Iris pigment epithelial cell (primary cell): ENCODE results near the gene TNFRSF12A.
A peak's percentile ranks its signal among the peaks of the same experiment; 100 is the strongest.
"Not testable (repeated sequence)": the region's sequence is repeated elsewhere in the genome, so short reads cannot be mapped to it uniquely, and the experiment has no call there.

Experiments
- DNase-seq: peaks from one replicate; pipeline ENCODE4 v3.0.0-alpha.2; 2011; ENCODE audit warnings: low read depth

TNFRSF12A gene

DNA sequence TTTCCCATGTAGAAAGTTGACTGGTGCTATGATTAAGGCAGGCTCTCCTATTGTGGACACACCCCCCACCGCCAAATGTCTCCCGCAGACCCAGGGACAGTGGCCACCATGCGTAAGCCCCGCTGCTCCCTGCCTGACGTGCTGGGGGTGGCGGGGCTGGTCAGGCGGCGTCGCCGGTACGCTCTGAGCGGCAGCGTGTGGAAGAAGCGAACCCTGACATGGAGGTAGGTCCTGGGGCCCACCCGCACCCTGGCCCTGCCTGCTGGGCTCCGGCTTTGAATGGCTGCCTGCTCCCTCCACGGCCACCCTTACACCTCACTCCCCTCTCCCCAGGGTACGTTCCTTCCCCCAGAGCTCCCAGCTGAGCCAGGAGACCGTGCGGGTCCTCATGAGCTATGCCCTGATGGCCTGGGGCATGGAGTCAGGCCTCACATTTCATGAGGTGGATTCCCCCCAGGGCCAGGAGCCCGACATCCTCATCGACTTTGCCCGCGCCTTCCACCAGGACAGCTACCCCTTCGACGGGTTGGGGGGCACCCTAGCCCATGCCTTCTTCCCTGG, 29.8 kb downstream of the TNFRSF12A start:
- no peak for DNase-seq

GRCh38 chr16:3050487-3050886, 30.3 kb downstream of the TNFRSF12A start:
- DNase-seq: no peak

- no peak for DNase-seq
Observed at GRCh38 chr16:3051009-3051408, 30.8 kb downstream of the TNFRSF12A start.

DNA sequence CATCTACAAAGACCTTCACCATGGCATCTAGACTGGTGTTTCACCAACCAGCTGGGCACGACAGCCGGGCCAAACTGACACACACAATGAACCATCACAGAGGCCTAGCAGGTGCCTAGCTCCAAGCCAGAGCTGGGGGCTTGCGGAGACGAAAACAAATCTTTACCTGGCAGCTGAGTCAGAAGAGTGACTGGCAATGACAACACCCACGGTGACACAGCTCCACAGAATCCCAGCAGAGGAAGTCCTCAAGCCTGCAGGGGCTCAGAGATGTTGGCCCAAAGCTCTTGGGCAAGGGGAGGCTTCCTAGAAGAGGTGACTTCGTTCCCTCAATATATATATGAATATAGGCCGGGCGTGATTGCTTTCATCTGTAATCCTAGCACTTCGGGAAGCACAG, 31.3 kb downstream of the TNFRSF12A start:
- no peak for DNase-seq

- DNase-seq: not testable (repeated sequence)
Observed at GRCh38 chr16:3052571-3053329, 32.6 kb downstream of the TNFRSF12A start.

DNA sequence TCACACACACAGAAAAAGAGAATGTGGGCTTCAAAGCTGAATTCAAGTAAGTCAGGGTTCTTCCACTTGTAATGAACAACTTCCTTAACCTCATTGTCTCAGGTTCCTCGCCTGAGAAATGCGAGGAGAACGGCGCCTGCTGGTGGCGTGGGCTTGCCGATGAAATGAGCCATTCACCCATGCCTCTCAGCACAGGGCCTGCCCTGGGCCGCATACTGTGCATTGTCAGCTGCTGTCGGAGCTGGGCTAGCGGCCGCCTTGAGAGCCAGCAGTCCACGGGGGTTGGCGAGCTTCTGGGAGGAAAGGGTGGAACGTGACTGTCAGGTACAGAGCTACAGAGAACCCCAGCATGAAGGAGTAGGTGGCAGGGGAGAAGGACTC, 33.2 kb downstream of the TNFRSF12A start:
- not testable (repeated sequence) for DNase-seq

DNA sequence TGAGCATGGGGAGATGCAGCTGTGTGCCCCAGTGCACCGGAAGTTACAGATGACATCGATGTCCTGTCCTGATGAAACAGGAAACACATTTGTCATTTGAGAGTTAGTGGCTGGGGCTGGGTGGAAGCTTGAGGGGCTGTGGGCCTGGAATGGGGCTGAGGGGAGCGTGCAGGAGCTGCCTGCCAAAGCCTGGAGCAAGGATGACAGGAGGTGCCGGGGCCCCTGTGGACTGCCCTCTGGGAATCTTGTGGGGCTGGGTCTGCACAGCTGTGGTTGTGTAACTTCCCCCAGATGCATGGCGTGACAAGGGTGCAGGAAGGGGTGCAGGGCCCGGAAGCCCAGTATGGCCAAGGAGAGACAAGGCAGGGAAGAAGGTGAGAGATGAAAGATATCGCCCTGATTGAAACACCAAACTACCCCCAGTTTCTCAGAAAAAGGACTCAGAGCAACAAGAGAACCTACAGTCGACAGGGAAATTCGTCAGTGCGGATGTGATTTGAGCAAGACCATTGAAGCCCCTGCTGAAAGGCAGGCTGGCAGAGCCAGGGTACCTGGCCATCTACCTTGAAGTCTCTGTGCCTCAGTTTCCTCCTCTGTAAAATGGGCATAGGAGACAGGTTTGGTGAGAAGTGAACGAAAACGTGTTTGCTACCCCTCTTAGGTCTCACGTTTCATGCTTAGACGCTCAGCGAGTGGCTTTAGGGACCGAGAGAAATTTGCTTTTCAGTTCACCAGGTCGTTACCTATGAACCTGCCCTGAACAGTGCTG, 35.0 kb downstream of the TNFRSF12A start:
- DNase-seq: no peak

DNA sequence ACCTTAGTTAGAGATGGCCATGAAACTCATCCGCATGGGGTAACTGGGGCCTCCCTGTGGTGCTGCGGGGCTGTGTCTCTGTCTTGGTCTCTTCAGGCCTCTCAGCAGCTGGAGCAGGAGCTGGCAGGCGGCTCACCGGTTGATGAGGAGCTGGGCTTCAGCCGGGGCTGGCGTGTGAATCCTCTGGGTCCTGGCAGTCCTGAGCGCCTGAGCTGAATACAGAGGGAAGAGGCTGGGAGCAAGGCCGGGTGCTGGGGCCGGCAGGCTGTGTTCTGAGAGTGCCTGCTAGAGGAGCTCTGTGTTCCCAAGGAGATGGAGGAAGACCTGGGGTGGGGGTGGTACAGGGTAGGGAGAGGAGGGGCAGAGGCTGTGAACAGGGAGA, 35.6 kb downstream of the TNFRSF12A start:
- DNase-seq: not testable (repeated sequence)

- DNase-seq: no peak
Observed at GRCh38 chr16:3056336-3057180, 36.4 kb downstream of the TNFRSF12A start.

DNA sequence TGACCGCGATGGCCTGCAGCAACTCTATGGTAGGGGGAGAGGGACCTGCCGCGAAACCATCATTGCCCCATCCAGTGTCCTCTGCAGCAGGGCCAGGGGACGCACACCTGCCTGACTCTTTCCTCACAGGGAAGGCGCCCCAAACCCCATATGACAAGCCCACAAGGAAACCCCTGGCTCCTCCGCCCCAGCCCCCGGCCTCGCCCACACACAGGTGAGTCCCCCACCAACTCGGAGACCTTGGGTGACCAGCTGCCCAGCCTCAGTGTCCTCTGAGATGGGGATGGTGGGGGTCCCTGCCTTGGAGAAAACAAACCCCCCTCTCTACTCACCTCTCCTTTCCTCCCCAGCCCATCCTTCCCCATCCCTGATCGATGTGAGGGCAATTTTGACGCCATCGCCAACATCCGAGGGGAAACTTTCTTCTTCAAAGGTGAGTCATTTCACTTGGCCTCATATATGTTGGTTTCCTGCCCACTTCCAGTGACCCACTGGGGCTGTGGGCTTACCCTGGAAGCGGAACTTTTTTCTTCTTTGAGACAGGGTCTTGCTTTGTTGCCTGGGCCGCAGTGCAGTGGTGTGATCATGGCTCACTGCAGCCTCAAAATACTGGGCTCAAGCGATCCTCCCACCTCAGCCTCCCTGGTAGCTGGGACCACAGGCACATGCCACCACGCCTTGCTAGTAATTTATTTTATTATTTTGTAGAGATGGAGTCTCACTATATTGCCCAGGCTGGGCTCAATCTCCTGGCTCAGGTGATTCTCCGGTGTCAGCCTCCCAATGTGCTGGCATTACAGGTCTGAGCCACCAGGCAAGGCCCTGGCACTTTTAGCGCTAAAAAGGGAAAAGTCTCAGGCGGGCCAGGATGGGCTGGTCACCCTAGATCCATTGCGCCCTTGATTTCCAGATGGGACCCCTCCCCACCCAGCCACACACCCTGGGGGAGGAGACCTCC, 37.3 kb downstream of the TNFRSF12A start:
- no peak for DNase-seq

GRCh38 chr16:3058139-3059030, 38.2 kb downstream of the TNFRSF12A start:
- DNase-seq: peak; percentile 23

DNA sequence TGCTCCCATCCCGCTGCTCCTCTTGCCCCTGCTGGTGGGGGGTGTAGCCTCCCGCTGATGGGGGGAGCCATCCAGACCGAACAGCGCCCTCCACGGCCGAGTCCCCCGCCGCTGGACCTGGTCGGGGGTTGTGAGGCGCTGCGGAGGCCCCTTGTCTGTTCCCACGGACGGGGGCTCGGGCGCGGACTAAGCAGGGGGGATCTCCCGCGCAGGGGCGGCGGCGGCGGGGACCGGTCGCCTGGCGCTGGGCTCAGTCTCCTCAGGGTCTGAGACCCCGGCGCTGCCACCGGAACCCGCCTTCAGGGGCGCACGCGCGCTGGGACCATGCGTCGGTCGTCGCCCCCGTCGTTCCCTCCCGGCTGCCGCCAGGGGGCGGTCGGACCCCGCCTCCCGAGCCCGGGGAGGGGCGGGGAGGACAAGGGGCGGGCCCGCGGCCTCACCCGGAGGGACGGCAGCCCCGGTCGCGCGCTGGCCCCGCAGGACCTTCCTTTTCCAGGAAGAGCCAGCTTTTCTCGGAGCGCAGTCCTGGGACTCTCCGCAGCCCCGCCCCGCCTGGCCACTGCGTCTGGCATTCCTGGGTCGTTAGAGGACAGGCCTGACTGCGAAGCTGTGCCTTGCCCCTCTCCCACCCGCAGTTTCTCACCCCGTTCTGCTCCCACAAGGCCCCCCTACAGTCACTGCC, 39.0 kb downstream of the TNFRSF12A start:
- DNase-seq: peak; percentile 73

GRCh38 chr16:3059723-3060242, 39.6 kb downstream of the TNFRSF12A start:
- no peak for DNase-seq

DNA sequence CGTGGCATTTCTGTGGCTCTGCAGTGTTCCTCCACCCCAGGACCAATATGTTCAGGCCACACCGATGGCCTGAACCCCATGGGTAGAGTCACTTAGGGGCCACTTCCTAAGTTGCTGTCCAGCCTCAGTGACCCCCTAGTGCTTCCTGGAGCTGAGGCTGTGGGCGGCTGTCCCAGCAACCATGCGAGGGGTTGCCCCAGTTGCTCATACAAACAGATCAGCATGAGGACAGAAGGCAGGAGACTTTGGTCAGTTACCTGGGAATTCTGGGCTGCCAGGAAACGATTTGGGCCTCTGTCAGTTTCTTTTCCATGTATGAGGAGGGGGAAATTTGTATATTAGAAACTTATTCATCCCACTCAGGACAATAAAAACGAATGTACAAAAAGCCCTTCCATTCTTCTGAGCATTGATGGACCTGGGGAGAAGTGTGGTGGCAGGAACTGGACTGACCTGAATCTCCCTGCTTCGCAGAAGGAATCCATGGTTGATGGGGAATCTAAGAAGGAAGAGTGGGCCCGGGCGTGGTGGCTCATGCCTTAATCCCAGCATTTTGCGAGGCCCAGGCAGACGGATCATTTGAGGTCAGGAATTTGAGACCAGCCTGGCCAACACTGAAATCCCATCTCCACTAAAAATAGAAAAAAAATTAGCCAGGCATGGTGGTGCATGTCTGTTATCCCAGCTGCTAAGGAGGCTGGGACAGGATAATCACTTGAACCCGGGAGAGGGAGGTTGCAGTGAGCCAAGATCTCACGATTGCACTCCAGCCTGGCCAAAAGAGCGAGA, 40.4 kb downstream of the TNFRSF12A start:
- no peak for DNase-seq

DNA sequence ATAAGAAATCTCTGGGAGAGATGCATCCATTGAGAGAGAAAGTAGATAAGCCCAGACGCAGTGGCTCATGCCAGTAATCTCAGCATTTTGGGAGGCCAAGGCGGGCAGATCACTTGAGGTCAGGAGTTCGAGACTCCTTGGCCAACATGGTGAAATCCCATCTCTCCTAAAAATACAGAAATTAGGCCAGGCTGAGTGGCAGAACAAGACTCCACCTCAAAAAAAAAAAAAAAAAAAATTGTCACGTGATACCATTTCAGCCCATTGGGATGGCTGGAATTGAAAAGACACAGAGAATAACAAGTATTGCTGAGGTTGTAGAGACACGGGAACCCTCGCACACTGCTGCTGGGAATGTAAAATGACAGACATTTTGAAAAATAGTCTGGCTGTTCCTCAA, 42.4 kb downstream of the TNFRSF12A start:
- no peak for DNase-seq

DNA sequence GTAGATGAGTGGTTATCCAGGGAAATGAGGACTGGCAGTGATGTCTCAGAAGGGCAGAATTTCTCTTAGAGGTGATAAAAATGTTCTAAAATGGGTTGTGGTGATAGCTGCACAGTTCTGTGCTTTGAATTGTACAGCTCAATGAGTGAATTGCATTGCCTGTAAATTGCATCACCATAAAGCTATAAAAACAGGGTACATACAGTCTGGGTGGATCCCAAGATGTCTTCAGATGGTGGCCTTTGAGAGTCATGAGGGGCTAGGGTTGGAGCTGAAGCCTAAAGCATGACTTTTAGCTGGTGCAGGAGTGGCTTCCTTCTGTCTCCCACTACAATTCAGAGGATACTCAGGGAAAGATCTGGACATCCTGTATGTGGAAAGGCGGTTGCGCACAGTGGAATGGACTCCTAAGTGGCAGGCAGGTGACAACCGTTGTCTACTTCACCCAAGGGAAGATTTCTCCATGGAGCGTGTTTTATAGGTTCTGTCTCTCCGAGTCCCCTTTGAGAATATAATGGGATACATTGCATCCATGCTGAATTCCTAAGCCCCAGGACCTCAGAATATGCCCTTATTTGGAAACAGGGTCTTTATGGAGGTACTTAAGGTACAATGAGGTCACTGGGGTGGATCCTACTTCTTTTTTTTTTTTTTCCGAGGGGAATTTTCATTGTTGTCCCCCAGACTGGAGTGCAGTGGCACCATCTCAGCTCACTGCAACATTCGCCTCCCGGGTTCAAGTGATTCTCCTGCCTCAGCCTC, 43.6 kb downstream of the TNFRSF12A start:
- DNase-seq: no peak

DNA sequence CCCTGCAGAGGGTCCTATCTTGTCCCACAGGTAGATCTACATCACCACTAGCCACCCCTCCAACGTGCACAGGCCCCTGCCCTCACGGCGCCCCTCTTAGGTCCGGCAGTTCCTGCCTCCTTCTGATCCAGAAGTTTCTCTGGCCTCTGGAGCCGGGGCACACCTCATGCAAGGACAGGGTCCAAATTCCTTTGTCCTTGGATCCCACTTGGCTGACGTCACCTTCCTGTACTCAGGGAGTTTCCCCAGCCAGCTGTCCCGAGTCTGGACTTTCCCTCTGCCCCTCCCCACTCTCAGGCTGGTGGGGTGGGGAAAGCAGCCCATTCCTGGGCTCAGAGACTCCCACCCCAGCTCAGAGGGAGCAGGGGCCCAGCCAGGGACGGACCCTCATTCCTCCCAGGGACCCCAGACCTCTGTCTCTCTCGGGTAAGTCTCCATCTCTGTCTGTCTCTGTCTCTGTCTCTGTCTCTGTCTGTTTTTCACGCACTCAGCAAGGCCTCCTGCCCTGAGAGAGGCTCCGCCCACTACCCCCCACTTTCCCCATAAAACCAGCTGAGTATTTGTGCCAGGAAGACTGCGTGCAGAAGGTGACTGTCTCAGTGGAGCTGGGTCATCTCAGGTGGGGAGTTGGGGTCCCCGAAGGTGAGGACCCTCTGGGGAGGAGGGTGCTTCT, 45.0 kb downstream of the TNFRSF12A start, which contains the start of gene IL32:
TSS of gene IL32 (plus strand) at position 572 of the 673 bp plus-strand sequence. CDS start 172 bp downstream, outside the sequence.
- DNase-seq: peak; percentile 83
